Measurements from ENCODE around the gene LTA.
"Not testable (repeated sequence)": the region's sequence is repeated elsewhere in the genome, so short reads cannot be mapped to it uniquely, and the experiment has no call there.

LTA gene

DNA sequence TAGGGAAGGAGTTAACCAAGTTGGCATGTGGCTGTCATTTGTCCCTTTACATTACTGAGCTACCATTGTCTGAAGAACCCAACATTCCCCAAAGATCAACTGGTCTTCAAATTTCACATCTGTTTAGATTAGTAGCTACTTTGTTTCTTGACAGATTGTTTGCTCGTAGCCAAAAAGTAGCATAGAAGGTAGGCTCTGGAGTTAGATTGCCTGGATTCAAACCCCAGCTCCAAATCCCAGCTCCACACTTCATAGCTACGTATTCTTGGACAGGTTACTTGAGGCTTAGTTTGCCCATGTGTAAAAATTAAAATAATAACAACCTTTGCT is 23.6 kb upstream of the LTA start:
- peak overlapping the region in 1 of 2 donors; percentile 54 for H3K4me3 ChIP-seq (replicated peaks in 1 of 2; ENCODE audit: low read depth in 2 of 2, low read length in 2 of 2)
- TF ChIP-seq, protein P1, sequence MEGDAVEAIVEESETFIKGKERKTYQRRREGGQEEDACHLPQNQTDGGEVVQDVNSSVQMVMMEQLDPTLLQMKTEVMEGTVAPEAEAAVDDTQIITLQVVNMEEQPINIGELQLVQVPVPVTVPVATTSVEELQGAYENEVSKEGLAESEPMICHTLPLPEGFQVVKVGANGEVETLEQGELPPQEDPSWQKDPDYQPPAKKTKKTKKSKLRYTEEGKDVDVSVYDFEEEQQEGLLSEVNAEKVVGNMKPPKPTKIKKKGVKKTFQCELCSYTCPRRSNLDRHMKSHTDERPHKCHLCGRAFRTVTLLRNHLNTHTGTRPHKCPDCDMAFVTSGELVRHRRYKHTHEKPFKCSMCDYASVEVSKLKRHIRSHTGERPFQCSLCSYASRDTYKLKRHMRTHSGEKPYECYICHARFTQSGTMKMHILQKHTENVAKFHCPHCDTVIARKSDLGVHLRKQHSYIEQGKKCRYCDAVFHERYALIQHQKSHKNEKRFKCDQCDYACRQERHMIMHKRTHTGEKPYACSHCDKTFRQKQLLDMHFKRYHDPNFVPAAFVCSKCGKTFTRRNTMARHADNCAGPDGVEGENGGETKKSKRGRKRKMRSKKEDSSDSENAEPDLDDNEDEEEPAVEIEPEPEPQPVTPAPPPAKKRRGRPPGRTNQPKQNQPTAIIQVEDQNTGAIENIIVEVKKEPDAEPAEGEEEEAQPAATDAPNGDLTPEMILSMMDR (IDR thresholded peaks at IDR 0.05; ENCODE audit: low read depth, low read length), result no peak
- no peak for DNase-seq (ENCODE audit: low read depth in 2 of 2)

DNA sequence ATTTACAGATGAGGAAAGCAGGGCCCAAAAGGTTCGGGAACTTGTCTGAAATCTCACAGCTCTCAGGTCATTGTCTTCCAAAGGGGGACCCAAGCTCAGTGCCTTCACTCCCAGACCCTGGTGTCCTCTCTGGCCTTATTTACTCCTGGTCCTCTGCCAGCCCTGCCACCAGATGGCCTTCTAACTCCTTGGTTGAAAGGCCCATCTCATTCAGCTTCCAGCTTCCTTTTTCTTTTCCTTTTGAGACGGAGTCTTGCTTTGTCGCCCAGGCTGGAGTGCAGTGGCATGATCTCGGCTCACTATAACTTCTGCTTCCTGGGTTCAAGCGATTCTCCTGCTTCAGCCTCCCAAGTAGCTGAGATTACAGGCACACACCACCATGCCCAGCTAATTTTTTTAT is 20.7 kb upstream of the LTA start:
- TF ChIP-seq, protein P1 (IDR thresholded peaks at IDR 0.05; ENCODE audit: low read depth, low read length), result peak; percentile 53
- H3K4me3 ChIP-seq (replicated peaks in 1 of 2; ENCODE audit: low read depth in 2 of 2, low read length in 2 of 2), result not testable (repeated sequence)
- DNase-seq (ENCODE audit: low read depth in 2 of 2), result peak; percentile 75 to 79

DNA sequence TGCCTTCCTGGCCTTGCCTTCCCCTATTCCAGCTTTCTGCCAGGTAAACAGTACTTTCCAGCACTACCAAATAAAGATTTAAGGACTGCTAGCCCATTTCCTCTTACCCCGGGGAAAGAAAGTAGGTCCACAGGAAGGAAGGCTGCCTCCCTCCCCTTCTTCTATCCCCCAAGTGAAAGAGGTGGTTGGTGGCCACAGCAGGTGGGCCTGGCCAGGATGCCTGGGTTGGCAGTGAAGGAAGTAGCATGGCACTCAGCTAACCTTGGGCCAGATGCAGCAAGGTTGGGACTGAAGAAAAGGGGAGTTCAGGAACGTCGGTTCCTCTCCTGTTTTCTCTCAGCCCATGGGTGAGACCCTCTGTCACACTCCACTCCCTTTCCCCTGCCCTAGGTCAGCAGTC is 15.8 kb upstream of the LTA start:
- no peak overlapping the region for H3K4me3 ChIP-seq (replicated peaks in 1 of 2; ENCODE audit: low read depth in 2 of 2, low read length in 2 of 2)
- TF ChIP-seq, protein P1 (IDR thresholded peaks at IDR 0.05; ENCODE audit: low read depth, low read length), result no peak
- DNase-seq (ENCODE audit: low read depth in 2 of 2), result no peak

DNA sequence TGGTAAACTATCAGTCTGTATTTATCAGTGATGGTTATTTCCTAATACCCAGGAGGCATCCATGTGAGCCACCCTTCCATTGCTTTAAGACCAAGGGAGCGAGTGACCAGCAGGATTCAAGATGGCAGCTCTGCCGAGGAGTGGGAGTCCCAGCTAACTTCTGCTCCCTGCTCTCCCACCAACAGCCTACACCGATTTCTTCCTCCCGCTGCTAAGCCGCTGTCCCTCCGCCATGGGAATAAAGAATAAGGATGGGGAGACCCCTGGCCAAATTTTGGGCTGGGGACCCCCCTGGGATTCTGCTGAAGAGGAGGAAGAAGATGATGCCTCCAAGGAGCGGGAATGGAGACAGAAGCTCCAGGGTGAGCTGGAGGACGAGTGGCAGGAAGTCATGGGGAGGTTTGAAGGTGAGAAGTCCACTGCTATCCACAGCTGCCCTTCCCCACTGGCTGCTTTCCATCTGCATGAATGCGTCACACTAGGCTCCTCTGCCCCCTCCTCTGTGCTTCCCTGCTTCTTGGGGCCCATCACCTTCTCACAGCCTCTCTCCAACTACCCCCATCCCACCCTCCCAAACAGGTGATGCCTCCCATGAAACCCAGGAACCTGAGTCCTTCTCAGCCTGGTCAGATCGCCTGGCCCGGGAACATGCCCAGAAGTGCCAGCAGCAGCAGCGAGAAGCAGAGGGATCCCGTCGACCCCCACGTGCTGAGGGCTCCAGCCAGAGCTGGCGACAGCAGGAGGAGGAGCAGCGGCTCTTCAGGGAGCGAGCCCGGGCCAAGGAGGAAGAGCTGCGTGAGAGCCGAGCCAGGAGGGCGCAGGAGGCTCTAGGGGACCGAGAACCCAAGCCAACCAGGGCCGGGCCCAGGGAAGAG is 14.4 kb upstream of the LTA start:
- no peak overlapping the region for H3K4me3 ChIP-seq (replicated peaks in 1 of 2; ENCODE audit: low read depth in 2 of 2, low read length in 2 of 2)
- TF ChIP-seq, protein P1 (IDR thresholded peaks at IDR 0.05; ENCODE audit: low read depth, low read length), result no peak
- DNase-seq (ENCODE audit: low read depth in 2 of 2), result peak in 1 of 2 donors; percentile 25

DNA sequence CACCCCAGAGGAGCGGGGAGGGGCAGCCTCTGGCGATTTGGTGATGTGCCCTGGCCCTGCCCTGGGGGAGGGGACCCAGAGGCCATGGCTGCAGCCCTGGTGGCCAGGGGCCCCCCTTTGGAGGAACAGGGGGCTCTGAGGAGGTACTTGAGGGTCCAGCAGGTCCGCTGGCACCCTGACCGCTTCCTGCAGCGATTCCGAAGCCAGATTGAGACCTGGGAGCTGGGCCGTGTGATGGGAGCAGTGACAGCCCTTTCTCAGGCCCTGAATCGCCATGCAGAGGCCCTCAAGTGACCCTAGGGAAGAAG is 13.8 kb upstream of the LTA start:
- H3K4me3 ChIP-seq (replicated peaks in 1 of 2; ENCODE audit: low read depth in 2 of 2, low read length in 2 of 2), result no peak overlapping the region
- TF ChIP-seq, protein P1 (IDR thresholded peaks at IDR 0.05; ENCODE audit: low read depth, low read length), result no peak

DNA sequence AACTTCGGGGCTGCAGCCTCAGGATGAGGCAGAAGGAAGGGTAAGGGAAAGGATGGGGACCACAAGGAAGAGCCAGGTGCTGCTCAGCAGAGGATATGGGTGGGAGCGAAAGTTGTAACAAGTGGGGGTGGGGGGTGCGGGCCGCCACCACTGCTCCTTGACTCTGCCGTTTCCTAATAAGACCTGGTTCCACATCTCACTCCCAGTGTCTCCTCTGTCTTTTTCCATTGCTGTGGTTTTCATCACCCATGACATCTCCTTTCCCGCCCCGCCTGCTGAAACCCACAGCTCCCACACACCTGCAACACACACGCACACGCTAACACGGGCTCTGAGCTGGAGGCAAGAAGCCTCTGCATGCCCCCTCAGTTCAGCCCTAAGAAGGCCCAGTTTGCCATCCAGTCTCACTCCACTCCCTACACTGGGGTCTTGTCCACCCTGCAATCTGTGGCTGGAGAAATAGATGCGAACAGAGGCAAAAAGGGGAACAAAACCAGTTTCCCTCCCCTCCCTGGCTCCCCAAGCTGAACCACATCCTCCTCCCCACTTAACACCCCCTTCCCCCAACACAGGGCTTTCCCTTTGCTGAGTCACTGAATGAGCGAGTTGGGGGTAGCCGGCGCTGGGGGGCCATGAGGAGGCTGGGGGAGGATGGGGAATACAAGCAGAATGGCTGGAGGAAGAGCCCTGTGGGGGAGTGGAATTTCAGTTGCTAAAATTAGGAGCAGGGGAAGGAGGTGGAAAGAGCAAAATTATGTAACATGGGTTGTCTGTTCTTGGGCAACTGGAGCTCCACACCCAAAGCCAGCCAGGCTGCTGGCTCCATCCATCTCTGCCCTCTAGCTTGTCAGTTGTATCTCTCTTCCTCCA is 13.2 kb upstream of the LTA start:
- DNase-seq (ENCODE audit: low read depth in 2 of 2), result peak; percentile 55 to 58
- TF ChIP-seq, protein P1 (IDR thresholded peaks at IDR 0.05; ENCODE audit: low read depth, low read length), result no peak
- H3K4me3 ChIP-seq (replicated peaks in 1 of 2; ENCODE audit: low read depth in 2 of 2, low read length in 2 of 2), result no peak overlapping the region

More for the DNA sequence above, 13.8 kb upstream of the LTA start:
- no peak for DNase-seq (ENCODE audit: low read depth in 2 of 2)
